Muscle layer of duodenum (tissue), 2 donors: ENCODE measurements around the gene PAX8.

Source experiments
- H3K27ac ChIP-seq: one replicate; pipeline ENCODE4 v1.7.0; 2013; ENCODE audit warnings: mild to moderate bottlenecking, low read length
- H3K27me3 ChIP-seq: one replicate; pipeline ENCODE4 v1.7.0; 2013; ENCODE audit warnings: low read depth, mild to moderate bottlenecking, control low read depth, low read length
- H3K36me3 ChIP-seq, 2 donors: one replicate each; pipeline ENCODE4 v1.7.0; 2013; ENCODE audit warnings: low read length in 2 of 2, control low read depth in 1 of 2, mild to moderate bottlenecking in 1 of 2; ENCODE audit not compliant: insufficient read depth in 2 of 2, control insufficient read depth in 1 of 2
- H3K4me1 ChIP-seq, 2 donors: one replicate each; pipeline ENCODE4 v1.7.0; 2013; ENCODE audit warnings: low read length in 2 of 2, mild to moderate bottlenecking in 2 of 2, control low read depth in 1 of 2, moderate library complexity in 1 of 2; ENCODE audit not compliant: insufficient read depth in 2 of 2, control insufficient read depth in 1 of 2
- H3K4me3 ChIP-seq, 2 donors: one replicate each; pipeline ENCODE4 v1.7.0; 2013; ENCODE audit warnings: low read length in 2 of 2, low read depth in 1 of 2, mild to moderate bottlenecking in 1 of 2
- H3K9me3 ChIP-seq, 2 donors: one replicate each; pipeline ENCODE4 v1.7.0; 2013; ENCODE audit warnings: low read length in 2 of 2, control low read depth in 1 of 2, mild to moderate bottlenecking in 1 of 2; ENCODE audit not compliant: control insufficient read depth in 1 of 2
- donor health status: healthy.

Gene PAX8

GRCh38 chr2:113232740-113233139 is 46.0 kb downstream of the PAX8 start:
- Histone ChIP-seq H3K27ac (no peak overlapping the region), H3K4me3 (no peak overlapping the region)

GRCh38 chr2:113232123-113232522 is 46.6 kb downstream of the PAX8 start:
- H3K27ac ChIP-seq = no peak overlapping the region
- H3K4me3 ChIP-seq = no peak overlapping the region
- H3K36me3 ChIP-seq = no peaks in the 10 kb centered on the region
- H3K9me3 ChIP-seq = no peaks in the 10 kb centered on the region
- no peaks in the 10 kb centered on the region for H3K27me3 ChIP-seq
- H3K4me1 ChIP-seq = no peaks in the 10 kb centered on the region

More at GRCh38 chr2:113232740-113233139, 46.0 kb downstream of the PAX8 start:
- Histone ChIP-seq H3K36me3 (no peaks in the 10 kb centered on the region), H3K4me1 (no peaks in the 10 kb centered on the region), H3K9me3 (no peaks in the 10 kb centered on the region), H3K27me3 (no peaks in the 10 kb centered on the region)

- no peaks in the 10 kb centered on the region for H3K9me3 ChIP-seq
- H3K4me1 ChIP-seq = no peaks in the 10 kb centered on the region
- no peak overlapping the region for H3K27ac ChIP-seq
- H3K4me3 ChIP-seq = no peak overlapping the region
- H3K36me3 ChIP-seq = no peaks in the 10 kb centered on the region
- no peaks in the 10 kb centered on the region for H3K27me3 ChIP-seq
Measured at GRCh38 chr2:113231064-113231463, 47.7 kb downstream of the PAX8 start.

- Histone ChIP-seq H3K27ac (no peak overlapping the region), H3K9me3 (no peaks in the 10 kb centered on the region), H3K36me3 (no peaks in the 10 kb centered on the region), H3K27me3 (no peaks in the 10 kb centered on the region), H3K4me3 (no peak overlapping the region), H3K4me1 (peaks cover 0 to under 1% of the 10 kb centered on the region in 2 donors)
Measured at GRCh38 chr2:113230531-113230930, 48.2 kb downstream of the PAX8 start.

- Histone ChIP-seq H3K9me3 (no peaks in the 10 kb centered on the region), H3K4me3 (no peak overlapping the region), H3K4me1 (peaks cover 0 to 4% of the 10 kb centered on the region in 2 donors), H3K36me3 (no peaks in the 10 kb centered on the region), H3K27ac (no peak overlapping the region), H3K27me3 (no peaks in the 10 kb centered on the region)
Measured at GRCh38 chr2:113229795-113230194, 48.9 kb downstream of the PAX8 start.

- Histone ChIP-seq H3K9me3 (no peaks in the 10 kb centered on the region), H3K27me3 (no peaks in the 10 kb centered on the region), H3K36me3 (no peaks in the 10 kb centered on the region), H3K4me3 (no peak overlapping the region), H3K4me1 (peaks cover 0 to 4% of the 10 kb centered on the region in 2 donors), H3K27ac (no peak overlapping the region)
Measured at GRCh38 chr2:113228991-113229716, 49.6 kb downstream of the PAX8 start.

- Histone ChIP-seq H3K27ac (no peak overlapping the region), H3K27me3 (no peaks in the 10 kb centered on the region)
Measured at GRCh38 chr2:113228351-113228750, 50.4 kb downstream of the PAX8 start.

GRCh38 chr2:113227698-113228097 is 51.0 kb downstream of the PAX8 start:
- no peak overlapping the region for H3K27ac ChIP-seq
- H3K4me3 ChIP-seq = no peak overlapping the region
- H3K4me1 ChIP-seq = peaks cover 0 to 4% of the 10 kb centered on the region in 2 donors
- no peaks in the 10 kb centered on the region for H3K9me3 ChIP-seq
- no peaks in the 10 kb centered on the region for H3K27me3 ChIP-seq
- H3K36me3 ChIP-seq = no peaks in the 10 kb centered on the region

More at GRCh38 chr2:113228351-113228750, 50.4 kb downstream of the PAX8 start:
- Histone ChIP-seq H3K4me3 (no peak overlapping the region), H3K9me3 (no peaks in the 10 kb centered on the region), H3K36me3 (no peaks in the 10 kb centered on the region), H3K4me1 (peaks cover 0 to 4% of the 10 kb centered on the region in 2 donors)

GRCh38 chr2:113227290-113227689 is 51.4 kb downstream of the PAX8 start:
- no peaks in the 10 kb centered on the region for H3K9me3 ChIP-seq
- no peak overlapping the region for H3K27ac ChIP-seq
- peaks cover 0 to 4% of the 10 kb centered on the region in 2 donors for H3K4me1 ChIP-seq
- H3K4me3 ChIP-seq = no peak overlapping the region
- no peaks in the 10 kb centered on the region for H3K36me3 ChIP-seq
- H3K27me3 ChIP-seq = no peaks in the 10 kb centered on the region

GRCh38 chr2:113226462-113226861 is 52.3 kb downstream of the PAX8 start:
- no peak overlapping the region for H3K27ac ChIP-seq
- no peak overlapping the region for H3K4me3 ChIP-seq
- H3K9me3 ChIP-seq = no peaks in the 10 kb centered on the region
- H3K4me1 ChIP-seq = peaks cover 0 to 4% of the 10 kb centered on the region in 2 donors
- no peaks in the 10 kb centered on the region for H3K27me3 ChIP-seq
- no peaks in the 10 kb centered on the region for H3K36me3 ChIP-seq

- Histone ChIP-seq H3K27ac (no peak overlapping the region), H3K9me3 (no peaks in the 10 kb centered on the region), H3K4me3 (no peak overlapping the region), H3K4me1 (peaks cover 0 to 4% of the 10 kb centered on the region in 2 donors), H3K27me3 (no peaks in the 10 kb centered on the region), H3K36me3 (no peaks in the 10 kb centered on the region)
Measured at GRCh38 chr2:113225263-113226259, 53.2 kb downstream of the PAX8 start.
